NCI-H524 (cell line): Measurements from ENCODE around the gene MYO1H.

Experiments
- DNase-seq, 2 experiments: peaks; one replicate each; lab custom pipeline; 2025; lab: John Stamatoyannopoulos, UW

The MYO1H gene

GRCh38 chr12:109493090-109493489 is 145.4 kb downstream of the MYO1H start:
- no peak for DNase-seq

- DNase-seq = no peak
Measured at GRCh38 chr12:109493938-109494337, 146.2 kb downstream of the MYO1H start.

GRCh38 chr12:109494348-109494881 is 146.7 kb downstream of the MYO1H start:
- DNase-seq = no peak

- DNase-seq = no peak
Measured at GRCh38 chr12:109495012-109495411, 147.3 kb downstream of the MYO1H start.

- DNase-seq = no peak
Measured at GRCh38 chr12:109496306-109496705, 148.6 kb downstream of the MYO1H start.

- DNase-seq = no peak
Measured at GRCh38 chr12:109497675-109498074, 150.0 kb downstream of the MYO1H start.
